DOHH2 (cell line): ENCODE measurements around the gene NLGN3.

ENCODE experiments used
- CTCF ChIP-seq: fragments of 200-600 bp; sonication (generic); IDR thresholded peaks from one replicate; pipeline ENCODE4 v1.5.1; 2014; ENCODE audit warnings: antibody characterized with exemption, mild to moderate bottlenecking, low read depth, low read length; ENCODE audit not compliant: poor library complexity, severe bottlenecking
- EZH2phosphoT487 ChIP-seq: fragments of 200-600 bp; sonication (generic); IDR thresholded peaks from 2 replicates; pipeline ENCODE4 v1.6.1; 2017; ENCODE audit warnings: borderline replicate concordance, mild to moderate bottlenecking, antibody characterized with exemption, low read length, moderate library complexity, mixed read lengths

DNA sequence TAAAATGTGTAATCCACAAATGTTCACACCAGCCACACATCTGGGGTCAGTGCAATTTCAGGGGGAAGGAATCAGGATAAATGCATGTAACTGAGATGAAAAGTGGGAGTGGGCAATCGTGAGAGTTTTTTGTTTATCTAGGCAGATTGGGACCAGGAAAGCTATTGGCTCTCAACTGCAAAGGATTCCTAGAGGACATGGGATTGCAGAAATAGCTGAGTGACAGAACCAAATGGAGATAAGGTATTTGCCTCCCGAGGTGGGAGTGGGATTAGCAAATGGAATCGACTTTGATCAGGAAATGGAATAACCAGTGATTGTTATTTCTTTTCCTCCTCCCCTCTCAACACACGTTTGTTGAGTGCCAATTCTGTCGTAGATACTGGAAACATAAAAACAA lies 39.5 kb downstream of the NLGN3 start:
- TF ChIP-seq CTCF (no peak), EZH2phosphoT487 (no peak)
